Measurements from ENCODE around the gene SAMD15.
"Not testable (repeated sequence)": the region's sequence is repeated elsewhere in the genome, so short reads cannot be mapped to it uniquely, and the experiment has no call there.

Gene SAMD15

DNA sequence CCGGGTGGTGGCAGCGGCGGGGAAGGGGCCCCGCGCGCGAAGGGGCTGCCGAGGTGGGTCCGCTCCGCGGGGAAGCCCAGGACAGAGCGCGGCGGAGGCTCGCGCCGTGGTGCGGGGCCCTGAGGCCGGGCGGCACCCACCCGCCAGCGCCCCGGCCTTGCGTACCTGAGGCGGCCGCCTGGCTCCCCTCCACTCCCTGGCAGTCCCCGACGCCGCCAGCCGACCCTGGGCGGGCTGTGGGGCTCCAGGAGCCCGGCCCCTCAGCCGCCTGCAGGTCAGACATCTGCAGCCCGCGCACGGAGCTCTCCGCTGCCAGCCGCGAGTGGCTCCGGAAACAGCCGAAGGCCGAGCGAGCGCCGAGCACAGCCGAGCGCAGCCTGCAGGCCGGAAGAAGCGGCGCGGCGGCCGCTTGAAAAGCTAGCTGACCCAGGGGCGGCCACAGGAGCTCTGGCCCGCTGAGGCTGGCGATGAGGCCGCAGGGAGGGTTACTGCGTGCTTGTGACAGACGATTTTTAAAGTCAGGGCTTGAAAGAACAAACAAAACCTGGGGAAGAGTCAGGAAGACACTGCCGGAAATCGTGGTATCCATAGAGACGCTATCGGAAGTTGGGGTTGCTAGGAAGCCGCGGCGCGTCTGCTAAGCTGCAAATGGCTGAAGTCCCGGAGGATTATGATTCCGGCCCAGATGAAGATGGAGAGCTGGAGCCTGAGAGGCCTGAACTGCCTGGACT is at the start of gene SAMD15, which contains the start of gene TMED8:
SAMD15 (plus strand) TSS at position 609 of the 731 bp plus-strand sequence; CDS start at position 649, 40 bp downstream.
TMED8 (minus strand) TSS at position 324 of the 731 bp plus-strand sequence; CDS start at position 283, 41 bp downstream.
- DNase-seq, result peak; percentile 85 to 92

- no peak for DNase-seq
Observed at GRCh38 chr14:77329872-77330271, 47.3 kb upstream of the SAMD15 start.

GRCh38 chr14:77335576-77335975 is 41.6 kb upstream of the SAMD15 start:
- no peak for DNase-seq

DNA sequence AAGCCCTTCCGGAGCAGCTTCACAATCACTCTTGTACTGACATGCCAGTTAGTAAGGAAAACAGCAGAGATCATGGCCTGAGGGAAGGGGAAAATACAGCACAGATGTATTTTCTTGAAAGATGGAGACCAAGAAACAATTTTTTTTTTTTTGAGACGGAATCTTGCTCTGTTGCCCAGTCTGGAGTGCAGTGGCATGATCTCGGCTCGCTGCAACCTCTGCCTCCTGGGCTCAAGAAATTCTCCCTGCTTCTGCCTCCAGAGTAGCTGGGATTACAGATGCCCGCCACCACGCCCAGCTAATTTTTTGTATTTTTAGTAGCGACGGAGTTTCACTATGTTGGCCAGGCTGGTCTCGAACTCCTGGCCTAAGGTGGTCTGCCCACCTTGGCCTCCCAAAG is 39.9 kb upstream of the SAMD15 start:
- DNase-seq, result not testable (repeated sequence)

DNA sequence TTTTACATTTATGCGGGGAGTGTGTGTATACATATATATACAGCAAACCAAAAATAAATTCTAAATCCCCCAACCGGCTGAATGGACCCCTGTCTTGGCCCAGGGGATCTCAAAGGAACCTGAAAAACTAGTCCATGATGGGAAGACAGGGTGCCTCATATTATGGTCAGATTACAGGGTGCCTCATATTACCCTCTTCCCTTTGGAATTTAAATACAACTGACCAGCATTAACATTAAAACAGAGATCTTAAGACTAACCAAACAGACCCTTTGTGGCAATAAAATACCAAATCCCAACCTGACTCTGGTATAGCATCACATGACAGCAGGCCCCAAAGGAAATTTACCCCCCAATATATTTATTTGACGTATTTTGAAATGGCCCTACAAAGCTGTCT is 39.3 kb upstream of the SAMD15 start:
- DNase-seq, result no peak

DNA sequence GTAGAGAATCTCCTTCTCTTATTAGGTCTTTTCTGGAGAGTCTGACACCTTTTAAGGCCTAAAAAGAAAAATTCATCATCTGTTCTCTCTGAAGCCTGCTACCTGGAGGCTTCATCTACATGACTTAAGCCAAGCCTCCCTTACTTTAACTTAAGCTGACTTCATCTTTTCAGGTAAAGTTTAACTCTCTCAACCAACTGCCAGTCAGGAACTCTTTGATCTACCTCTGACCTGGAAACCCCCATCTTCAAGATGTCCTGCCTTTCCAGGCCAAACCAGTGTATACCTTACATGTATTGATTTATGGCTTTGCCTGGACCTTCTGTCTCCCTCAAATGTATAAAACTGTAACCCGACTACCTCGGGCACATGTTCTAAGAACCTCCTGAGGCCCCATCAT is 38.9 kb upstream of the SAMD15 start:
- DNase-seq, result no peak

GRCh38 chr14:77339407-77339806 is 37.8 kb upstream of the SAMD15 start:
- no peak for DNase-seq

DNA sequence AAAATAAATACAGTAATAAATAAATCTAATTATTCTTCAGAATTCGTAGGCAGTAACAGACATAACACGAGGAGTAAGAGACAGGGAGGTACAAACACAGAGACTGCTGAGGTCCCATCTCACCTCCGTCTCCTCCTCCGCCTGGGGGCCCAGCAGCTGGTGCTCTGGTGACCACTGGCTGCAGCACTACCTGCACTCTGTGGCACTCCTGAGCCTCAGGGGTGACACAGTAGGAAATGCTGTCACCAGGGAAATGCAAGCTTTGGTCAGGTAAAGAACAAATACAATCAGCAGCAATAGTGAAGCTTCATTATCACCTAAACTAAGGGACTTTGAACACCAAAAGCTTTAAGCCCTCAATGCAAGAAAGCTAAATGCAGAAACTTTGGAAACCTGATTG is 36.8 kb upstream of the SAMD15 start:
- no peak for DNase-seq

DNA sequence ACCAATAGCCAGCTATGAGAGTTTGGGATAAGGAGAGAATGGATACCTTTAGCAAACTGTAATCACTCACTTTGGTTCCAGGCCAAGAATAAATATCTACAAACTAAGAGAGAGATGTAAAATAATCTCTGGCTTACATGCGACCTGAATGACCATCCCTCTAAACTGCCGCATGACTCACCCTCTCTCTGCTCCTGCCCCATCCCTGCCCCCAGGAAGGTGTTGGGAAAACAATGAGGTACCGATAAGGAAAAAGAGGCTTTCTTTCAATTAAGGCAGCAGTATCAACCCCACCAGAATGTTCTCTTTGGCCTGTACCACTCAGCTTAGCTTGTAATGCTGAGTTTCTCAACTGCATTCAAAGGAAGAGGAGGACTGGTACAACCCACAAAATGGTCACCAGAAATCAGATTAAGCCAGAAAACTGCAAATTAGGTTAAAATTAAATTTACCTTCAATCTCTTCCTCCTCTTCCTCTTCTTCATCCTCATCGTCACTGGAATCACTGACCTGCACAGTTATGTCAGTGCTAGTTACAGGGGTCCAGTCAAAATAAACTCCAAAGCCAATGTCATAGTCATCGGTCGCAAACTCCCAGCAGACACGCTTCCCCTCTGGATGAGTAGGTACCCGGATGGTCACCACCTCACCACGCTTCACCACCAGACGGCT is 34.3 kb upstream of the SAMD15 start:
- DNase-seq, result no peak

GRCh38 chr14:77343662-77344061 is 33.5 kb upstream of the SAMD15 start:
- DNase-seq, result no peak

DNA sequence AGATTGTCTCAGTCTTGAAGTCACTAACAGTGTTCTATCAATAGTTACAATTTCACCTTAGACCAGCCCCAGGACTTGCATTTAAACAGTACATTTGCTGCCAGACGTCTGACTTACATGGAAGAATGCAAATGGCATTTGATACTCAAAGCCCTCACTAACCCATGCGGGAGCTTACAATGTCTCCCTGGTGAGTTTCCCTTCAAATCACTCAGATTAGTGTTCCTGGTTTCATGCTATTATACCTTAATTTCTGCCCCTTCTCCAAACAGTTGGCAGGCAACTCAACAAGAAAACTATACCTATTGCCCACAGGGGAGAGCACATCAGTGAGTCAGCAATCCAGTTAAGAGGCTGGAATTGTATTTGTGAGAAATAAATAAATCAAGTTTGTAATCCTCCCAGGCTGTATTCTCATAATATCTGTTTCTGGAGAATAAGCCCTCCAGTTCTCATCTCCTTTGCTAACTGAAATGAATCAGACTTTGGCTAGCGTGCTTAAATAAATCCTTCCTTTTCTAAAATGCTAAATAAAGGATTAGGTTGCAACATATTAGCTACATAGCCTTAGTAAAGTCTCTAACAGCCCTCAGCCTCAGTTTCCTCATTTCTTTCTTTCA is 32.7 kb upstream of the SAMD15 start:
- DNase-seq, result no peak

DNA sequence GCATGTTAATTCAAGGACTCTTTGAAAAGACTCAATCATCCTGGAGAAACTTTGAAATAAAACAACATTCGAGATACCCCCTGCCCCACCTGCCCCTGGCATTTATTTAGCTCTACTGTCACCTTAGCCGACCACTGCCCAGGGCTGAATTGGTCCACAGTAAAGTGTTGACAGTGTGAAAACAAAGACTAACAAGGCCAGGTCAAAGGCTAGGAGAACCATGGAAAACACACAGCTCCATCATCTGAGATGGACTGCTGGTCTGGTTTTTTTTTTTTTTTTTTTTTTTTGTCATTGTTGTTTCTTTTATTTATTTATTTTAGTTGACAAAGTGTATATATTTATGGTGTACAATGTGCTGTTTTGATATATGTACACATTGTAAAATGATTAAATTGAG is 30.7 kb upstream of the SAMD15 start:
- no peak for DNase-seq

DNA sequence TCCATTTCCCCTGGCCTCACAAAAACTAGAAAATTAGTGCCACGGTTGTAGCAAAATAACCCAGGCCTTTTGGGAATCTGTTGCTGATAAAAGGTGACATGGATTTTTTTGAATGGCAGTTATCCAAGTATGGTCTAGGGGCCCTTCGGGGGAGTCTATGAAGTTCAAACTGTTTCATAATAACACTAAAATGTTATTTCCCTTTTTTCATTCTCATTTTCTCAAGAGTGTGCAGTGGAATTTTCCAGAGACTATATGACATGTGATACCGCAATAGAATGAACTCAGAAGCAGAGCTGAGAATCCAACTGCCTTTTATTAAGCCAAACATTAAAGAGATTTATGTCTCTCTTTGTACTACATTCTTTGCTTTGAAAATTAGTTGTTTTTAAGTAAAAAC is 29.4 kb upstream of the SAMD15 start:
- peak; percentile 73 to 83 for DNase-seq

- no peak for DNase-seq
Observed at GRCh38 chr14:77353469-77354141, 23.6 kb upstream of the SAMD15 start.

GRCh38 chr14:77355811-77356210 is 21.4 kb upstream of the SAMD15 start:
- DNase-seq, result no peak

DNA sequence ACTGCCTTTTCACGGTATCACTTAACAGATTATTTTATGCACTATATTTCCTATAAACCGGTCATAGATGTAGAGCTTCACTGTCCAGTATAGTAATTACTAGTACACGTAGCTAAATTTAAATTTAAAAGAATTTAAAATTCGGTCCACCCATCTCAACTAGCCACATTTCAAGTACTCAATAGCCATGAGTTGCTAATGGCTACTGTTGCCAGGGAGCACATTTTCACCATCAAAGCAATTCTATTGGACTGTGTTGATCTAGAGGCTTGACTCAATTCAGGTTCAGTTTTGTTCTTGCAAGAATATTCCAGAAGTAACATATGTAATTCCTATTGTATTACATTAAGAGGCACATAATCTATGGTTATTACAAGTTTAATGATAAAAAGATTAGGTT is 20.3 kb upstream of the SAMD15 start:
- DNase-seq, result no peak

DNA sequence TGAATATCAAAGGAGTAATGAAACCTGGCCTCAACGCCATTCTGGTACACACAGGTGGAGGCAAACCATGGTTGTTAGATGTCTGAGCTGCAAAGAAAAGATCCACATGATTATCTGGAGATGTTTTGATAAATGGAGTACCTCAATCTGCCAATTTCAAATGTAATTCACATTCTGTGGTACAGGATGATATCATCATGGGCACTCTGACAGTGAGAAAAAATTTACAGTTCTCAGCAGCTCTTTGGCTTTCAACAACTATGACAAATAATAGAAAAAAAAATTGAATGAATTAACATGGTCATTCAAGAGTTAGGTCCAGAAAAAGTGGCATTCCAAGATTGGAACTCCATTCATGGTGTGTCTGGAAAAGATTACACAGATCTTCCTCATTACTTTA is 17.6 kb upstream of the SAMD15 start:
- no peak for DNase-seq

DNA sequence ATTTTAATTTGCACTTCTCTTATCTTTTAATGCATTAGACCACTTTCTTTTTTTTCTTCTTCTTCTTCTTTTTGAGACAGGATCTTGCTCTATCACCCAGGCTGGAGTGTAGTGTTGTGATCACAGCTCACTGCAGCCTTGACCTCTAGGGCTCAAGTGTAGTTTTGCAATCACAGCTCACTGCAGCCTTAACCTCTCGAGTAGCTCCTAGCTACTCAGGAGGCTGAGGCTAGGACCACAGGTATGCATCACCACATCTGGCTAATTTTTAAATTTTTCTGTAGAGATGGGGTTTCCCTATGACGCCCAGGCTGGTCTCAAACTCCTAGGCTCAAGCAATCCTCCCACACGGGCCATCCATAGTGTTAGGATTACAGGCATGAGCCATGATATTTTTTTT is 13.0 kb upstream of the SAMD15 start:
- DNase-seq, result no peak

GRCh38 chr14:77369285-77369684 is 7.9 kb upstream of the SAMD15 start:
- no peak for DNase-seq

DNA sequence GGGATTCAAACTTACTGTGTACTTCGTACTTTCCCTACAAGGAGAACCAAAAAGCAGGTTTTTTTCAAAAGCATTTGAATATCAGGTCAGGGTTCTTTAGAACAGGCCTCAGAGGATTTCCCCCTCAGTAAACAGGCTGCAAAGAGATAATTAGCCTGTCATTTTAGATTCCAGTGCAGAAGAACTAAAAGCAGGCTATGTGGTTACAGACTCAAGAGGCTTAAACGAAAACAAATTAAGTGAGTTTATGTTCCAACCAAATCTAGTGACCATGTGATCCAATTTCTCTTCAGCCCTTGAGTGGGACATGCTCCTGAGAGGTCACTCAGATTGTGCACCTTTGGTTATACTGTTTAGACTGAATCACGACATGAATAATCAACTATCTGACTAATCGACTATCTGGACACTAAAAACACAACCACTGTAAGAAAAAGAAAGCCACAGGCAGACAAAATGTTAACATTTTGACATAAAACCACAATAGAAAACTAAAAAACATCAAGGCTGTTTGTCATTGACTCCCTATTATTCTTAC is 4.8 kb upstream of the SAMD15 start:
- no peak for DNase-seq

DNA sequence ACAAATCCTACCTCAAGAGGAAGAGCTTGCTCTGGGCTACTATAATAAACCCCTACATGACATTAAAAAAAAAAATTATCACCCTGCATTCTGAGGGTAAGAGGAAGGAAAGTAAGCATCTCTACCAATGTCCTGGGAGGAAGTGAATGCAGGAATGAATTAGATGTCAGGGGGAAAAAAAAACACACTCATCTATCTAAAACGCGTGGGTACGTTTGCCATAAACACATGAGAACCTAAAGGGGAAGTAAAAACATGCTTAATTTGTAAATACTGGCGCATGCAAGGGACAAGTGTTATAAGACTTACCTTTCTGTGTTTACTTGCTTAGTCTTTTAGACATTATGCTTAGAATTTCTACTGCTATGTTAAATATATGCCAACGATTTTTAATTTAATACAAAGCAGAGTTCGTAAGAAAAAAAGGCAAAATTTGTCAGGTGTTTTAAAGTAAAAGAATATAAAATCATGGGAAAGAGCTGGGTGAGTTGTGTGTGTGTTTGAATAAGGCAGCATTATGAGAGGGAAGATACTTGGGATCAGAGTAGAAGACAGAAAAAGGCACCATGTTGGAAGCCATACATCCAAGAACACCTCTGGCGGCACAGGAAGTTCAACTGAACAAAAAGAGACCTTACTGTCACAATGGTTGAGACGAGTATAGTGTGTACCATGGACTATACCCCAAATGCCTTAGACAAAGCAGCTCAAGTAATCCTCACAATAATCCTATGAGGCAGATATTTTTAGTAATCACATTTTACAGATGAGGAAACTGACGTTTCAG is 1.8 kb upstream of the SAMD15 start:
- peak in 1 of 2 experiments; percentile 11 for DNase-seq

Measured in Kasumi-1 (cell line).